Endothelial cell of hepatic sinusoid (primary cell): ENCODE results near the gene SHROOM1.

Experiments used
- in situ Hi-C: cut with HindIII; loops from 2 replicates; pipeline ENCODE4 v1.10.0; 2017; ENCODE audit warnings: low sequenced_read_pairs

SHROOM1 gene

DNA sequence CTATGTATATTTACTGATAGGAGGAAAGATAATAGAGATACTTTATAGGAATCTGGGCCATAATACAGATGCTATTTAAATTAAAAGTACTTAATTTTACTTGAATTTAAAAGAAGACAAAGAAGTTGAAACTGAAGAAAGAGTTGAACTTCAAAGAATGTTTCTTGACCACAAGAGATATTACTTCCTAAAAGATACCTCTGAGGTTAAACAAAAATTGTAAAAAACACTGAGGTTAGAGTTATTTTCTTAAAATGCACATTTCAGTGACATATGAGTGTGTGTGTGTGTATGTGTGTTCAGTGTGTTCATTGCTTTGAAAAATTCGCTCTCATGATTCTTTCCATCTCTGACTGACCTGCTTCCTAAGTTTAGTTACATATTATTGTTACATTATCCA is 49.9 kb downstream of the SHROOM1 start:
- in situ Hi-C loops: no loop called here

DNA sequence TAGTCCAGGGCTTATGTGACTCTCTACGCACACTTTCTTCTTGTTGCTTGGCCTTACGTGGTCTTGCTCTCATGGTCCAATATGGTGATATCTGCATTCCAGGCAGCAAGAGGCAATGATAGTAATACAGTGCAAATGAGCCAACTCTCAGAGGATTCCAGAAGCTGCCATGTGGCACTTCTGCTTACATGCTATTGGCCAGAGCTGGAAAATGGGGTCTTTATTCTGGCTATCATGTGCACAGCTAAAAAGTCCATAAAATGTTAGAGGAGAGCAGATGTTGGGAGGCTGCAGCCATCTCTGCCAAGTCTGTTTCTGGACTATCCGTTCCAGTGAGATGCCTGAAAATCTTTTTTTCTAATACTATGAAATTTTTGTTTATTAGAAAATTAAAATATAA is 50.5 kb downstream of the SHROOM1 start:
- in situ Hi-C loops: no loop called here

DNA sequence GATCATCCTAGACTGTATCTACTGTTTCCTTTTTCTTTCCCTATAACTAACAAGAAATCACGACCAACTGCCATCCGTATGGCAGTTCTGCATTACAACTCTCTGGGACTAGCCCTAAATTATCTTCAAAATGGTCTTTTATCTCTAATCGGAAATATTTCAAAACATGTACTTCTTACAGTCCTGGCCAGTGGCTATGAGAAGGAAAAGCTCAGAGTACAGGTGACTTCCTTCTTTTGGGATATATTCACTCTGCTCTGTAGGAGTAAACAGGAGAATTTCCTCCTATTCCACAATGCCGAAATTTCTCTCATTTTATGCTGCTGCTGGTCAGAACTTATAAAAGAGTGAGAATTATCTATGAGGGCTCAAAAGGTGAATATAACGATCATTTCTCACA is 51.6 kb downstream of the SHROOM1 start:
- in situ Hi-C loops: no loop called here

DNA sequence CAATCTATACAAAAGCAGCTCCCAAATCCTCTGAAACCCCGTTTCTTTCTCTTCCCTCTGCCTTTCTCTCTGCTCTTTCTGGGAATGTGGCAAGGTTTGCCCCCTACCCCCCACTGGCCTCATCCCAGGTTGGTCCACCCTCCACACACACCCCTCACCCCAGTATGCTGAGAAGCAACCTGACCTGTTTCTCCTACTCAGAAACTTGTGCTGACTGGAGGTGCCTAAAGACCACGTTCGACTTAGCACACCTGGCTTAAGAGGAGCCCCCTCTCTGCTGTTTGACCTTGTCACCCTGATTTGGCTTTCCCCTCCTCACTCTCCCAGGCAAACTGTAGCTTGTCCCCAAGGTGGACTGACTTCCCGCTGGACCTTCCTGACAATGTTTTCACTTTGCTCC is 52.3 kb downstream of the SHROOM1 start:
- in situ Hi-C loops: no loop called here

DNA sequence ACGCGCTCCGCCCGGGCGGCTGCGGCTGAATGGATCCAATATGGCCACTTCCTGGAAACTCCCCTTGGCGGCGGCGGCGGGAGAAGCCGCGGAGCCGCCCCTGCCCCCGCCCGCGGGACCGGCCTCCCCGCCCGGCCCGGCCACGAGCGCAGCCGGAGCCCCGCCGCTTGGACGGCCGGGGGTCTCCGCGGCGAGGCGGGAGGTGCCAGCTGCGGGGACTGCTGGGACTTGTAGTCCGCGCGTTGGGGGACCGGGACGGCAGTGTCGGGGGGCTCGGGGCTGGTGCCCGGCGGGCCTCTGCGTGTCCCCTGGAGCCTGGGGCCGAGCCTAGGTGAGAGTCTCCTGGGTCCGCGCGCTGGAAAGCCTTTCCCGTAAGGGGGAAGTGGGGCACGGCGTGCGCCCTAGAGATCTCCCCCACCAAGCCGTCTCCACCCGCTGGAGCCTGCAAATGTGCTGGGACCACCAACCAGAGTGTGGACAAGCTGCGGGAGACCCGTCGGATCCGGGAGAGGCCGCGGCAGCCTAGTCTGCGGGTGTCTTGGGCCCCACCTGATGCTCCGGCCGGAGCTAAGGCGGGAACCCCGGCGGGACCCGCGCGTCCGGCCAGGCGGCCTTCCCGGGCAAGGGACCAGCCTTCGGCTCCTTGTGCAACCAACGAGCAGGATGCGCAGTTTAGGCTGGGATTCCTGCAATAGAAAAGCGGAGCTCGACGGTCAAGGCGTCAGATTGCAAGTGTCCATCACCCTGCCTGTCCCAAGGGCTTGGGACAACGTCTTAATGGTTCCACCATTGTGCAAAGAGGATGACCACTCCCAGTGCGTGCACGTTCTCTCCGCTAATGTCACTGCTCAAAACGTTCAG is 53.0 kb downstream of the SHROOM1 start, which contains the start of gene SEPTIN8:
TSS of gene SEPTIN8 (minus strand) at position 31 of the 861 bp plus-strand sequence. CDS start 102 bp downstream, outside the sequence.
- in situ Hi-C loops: no loop called here

DNA sequence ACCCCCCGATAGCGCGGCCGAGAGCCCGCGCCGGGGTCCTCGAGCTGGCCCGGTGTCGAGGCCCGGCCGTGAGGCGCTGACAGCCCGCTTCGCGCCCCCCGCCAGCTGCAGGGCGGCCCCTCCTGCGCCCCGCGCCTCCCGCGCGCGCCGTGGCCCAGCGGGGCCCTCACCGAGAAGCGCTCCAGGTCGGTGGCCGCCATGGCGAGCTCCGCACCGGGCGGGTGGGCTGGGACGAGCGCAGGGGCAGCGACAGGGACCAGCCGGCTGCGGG is 53.6 kb downstream of the SHROOM1 start:
- in situ Hi-C loops: no loop called here

DNA sequence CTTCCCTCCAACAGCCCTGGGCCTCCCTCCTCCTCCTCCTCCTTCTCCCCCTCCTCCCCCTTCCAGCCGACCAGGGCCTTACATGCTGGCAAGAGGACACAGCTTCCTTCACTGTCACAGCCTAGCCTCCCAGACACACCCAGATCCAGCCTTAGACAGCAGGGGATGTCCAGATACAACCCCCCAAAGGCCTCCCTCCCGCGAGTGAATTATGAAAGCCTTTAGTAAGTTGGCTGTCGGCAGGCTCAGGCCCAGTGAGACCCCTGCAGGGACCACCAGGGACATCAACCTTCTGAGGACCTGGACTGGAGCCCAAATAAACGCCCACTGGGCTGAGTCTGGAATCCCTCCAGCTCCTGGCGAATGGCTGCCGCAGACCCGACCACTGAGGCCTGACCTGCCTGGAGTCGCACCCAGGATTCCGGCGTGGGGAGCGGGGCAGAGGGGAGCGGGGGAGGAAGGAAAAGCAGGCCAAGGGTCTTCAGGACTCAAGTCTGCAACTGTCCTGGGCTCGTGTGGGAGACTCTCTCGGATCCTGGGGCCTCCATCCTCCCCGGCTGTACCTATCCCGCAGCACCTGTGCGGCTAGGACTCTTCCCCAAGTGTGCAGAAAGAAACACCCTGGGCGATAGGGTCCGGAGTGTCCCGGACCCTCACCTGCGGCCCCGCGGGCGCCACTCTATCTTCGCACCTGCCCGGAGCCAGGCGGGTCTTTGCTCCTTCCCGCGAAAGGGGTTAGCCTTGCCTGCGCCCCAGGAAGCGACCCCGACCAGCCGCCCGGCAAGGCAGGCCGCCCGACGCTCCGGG is 54.1 kb downstream of the SHROOM1 start:
- in situ Hi-C loops: no loop called here

DNA sequence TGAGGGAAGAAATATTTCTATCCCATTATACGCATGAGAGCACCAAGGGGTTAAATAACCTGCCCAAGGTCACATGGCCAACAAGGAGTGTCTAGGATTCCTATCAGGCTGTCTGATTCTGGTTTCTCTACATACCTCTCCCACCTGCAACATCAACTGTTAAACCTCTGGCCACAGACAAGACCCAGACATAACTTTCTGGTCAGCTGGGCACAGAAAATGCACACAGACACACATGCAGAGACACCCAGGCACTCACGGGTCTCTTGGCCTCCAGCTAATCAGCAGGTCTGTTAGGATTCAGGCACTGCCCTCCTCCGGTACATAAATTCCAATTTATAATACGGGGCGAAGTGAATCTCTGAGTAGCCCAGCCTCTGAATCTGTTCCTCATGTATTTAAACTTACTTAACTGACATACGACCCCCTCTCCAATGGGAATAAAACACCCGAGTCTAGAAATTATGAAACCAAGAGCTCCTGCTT is 54.9 kb downstream of the SHROOM1 start:
- in situ Hi-C loops: no loop called here

DNA sequence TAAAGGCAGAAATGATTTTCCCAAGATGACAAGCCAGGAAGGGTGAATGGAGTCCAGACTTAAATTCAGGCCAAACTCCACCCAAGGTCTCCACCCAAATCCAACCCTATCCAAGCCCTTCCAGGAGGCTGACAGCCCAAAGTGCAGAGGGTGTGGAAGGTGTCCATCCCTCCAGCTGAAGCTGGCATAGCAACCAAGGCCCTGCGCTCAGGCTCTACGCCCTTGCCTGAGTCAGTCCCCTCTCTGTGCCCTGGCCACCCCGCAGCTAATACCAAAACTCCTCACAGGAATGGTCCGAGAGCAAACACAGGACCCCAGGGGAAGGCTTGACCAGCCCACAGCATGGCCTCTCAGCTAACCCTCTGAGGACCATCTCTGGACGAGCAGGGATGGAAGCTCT is 55.6 kb downstream of the SHROOM1 start:
- in situ Hi-C loops: loop anchor here (5.0 kb wide), 1 partner anchor 58 kb away; no protein-coding TSS in a partner anchor

DNA sequence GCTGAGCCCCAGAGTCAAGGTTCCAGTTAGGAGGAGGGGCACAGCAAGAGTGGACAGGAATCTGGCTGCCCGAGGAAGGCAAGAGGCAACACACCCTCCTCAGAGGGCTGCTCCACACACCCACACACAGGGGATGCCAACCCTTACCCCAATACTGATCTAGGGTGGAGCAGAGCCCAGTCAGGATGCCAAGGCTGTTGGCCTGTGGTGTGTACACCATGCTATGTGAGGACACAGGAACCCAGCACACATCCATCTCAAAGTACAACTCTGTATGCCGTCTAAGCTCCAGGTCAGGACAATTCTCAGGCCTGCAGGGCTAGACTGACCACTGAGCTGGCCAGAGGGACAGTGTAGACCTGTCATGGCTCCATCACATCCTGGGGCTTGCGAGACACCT is 56.0 kb downstream of the SHROOM1 start:
- in situ Hi-C loops: loop anchor here (5.0 kb wide), 1 partner anchor 57 kb away; no protein-coding TSS in a partner anchor

DNA sequence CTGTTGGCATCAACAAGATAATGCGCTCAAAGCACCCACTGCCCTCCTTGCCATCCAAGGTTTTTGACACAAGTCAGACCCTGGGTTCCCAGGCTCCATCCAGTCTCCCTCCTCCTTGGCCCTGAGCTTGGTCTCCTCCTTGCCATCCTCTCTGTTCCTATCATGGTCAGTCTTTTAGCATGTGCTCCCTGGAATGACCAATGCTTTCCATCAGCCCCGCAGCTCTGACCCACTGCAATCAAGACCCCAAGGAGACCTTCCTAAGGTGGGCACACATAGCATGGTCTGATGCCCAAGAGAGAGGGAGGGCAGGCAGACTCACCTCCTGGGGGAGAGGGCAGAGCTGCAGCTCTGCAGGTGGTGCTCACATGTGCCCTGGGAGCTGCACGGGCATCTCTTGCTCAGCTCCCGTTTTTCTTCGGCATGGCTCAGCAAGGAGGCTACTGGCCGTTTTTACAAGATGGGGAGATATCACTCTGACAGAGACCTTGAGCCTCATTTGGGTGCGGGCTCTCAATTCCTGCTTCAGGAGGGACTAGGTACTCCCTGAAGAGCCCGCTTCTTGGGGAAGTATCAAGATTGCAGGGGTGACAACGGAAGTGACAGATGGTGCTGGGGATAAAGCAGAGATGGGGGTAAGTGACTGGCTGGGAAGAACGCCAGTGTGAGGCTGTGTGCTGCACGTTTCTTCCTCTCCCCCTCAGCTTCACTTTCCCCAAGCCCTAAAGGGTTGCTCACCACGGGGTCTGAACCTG is 56.7 kb downstream of the SHROOM1 start:
- in situ Hi-C loops: loop anchor here (5.0 kb wide), 1 partner anchor 56 kb away; no protein-coding TSS in a partner anchor

DNA sequence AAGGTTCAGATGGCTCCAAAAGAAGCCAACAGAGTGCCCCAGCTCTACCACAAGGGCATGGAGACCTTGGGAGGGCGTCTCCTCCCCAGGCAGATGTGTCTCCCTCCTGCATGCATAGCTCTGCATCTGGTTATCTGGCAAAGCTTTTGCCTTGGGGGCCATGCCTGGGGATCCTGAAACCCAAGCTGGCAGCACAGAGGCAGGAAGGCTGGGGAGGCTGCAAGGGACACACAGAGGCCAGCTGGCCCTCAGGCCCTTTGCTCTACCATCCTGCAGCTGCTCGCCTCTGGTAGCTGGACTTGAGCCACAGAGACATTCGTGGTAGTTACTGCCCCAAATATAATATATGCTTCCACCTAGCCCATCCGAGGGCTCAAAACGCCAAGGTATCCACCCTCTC is 57.3 kb downstream of the SHROOM1 start:
- in situ Hi-C loops: loop anchor here (5.0 kb wide), 1 partner anchor 56 kb away; no protein-coding TSS in a partner anchor

DNA sequence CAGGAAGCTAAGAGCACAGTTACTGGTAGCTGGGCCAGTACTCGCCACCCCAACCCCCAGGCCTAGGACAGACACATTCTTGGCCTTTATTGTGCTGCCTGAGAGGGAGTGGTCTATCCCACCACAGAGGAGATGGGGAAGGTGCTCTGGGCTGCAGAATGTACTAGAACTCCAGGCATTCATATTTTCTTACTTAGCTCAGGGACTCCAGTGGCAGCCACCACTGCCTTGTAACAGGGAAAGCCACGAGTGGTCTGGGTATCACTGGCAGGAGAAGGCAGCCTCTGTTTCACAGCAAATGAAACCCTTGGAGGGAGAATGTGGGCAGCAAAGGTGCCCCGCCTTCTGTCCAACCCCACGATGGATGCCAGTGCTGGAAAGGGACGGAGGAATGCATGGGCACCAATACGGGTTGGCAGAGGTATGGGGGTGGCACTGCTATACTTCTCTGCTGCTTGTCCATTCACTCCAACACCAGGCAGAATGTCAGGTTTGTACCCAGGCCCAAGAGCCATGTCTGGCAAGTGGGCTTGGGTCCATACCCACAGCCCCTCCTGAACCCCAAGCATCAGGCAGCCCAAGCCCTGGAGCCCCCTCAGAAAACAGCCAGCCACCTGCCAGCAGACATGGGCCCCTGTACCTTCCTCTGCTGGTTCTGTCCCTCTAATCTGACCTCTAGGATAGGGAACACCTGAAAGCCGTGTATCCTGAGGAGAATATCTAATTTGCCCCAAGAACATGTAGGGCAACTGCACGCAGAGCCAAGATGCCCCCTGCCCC is 58.0 kb downstream of the SHROOM1 start:
- in situ Hi-C loops: loop anchor here (5.0 kb wide), 1 partner anchor 55 kb away; no protein-coding TSS in a partner anchor
